A673 (cell line): ENCODE results near the gene PRKCA. TPM values are rescaled to one million over a fixed set of nuclear protein-coding genes. Genes with fewer than 3 reads are reported as not detected.

ENCODE experiments used
- BruUV-seq: library from RNA; stranded (reverse); fragments of 400-500 nt; replicated peaks from 2 replicates; lab custom pipeline; 2021; lab: Mats Ljungman, UMichigan
- CTCF ChIA-PET: fragments of 300-600 bp; sonication (Branson Sonifier 250); formaldehyde crosslinking; loops from one replicate; lab custom pipeline; 2022; ENCODE audit warnings: antibody characterized with exemption; lab: Charles Lee
- POLR2A ChIA-PET: fragments of 300-600 bp; sonication (Branson Sonifier 250); formaldehyde crosslinking; loops from one replicate; lab custom pipeline; 2022; ENCODE audit warnings: antibody characterized with exemption; ENCODE audit not compliant: low non-redundant PET; lab: Charles Lee
- DNase-seq: peaks from one replicate; pipeline ENCODE4 v3.0.0-alpha.2; 2015; ENCODE audit warnings: low spot score
- H3K27ac ChIP-seq: fragments of 200-600 bp; sonication (generic); 2 replicates; pipeline ENCODE4 v1.5.1; 2016; ENCODE audit warnings: mixed run types, low read depth, mild to moderate bottlenecking, mixed read lengths, antibody characterized with exemption, low read length; ENCODE audit not compliant: poor library complexity, severe bottlenecking
- H3K27me3 ChIP-seq: fragments of 200-600 bp; sonication (generic); replicated peaks from 2 replicates; pipeline ENCODE4 v1.6.1; 2017; ENCODE audit warnings: mixed run types, low read depth, mild to moderate bottlenecking, mixed read lengths, antibody characterized with exemption, low read length; ENCODE audit not compliant: insufficient read depth, poor library complexity
- H3K36me3 ChIP-seq: fragments of 200-600 bp; sonication (generic); 2 replicates; pipeline ENCODE4 v1.6.1; 2016; ENCODE audit warnings: mixed run types, mild to moderate bottlenecking, mixed read lengths, antibody characterized with exemption, low read length; ENCODE audit not compliant: insufficient read depth, poor library complexity, severe bottlenecking
- H3K4me1 ChIP-seq: fragments of 200-600 bp; sonication (generic); 2 replicates; pipeline ENCODE4 v1.6.1; 2017; ENCODE audit warnings: mixed run types, mild to moderate bottlenecking, mixed read lengths, antibody characterized with exemption, low read length; ENCODE audit not compliant: insufficient read depth, poor library complexity, severe bottlenecking
- H3K4me3 ChIP-seq: fragments of 200-600 bp; sonication (generic); 2 replicates; pipeline ENCODE4 v1.5.1; 2016; ENCODE audit warnings: low read depth, mixed run types, mild to moderate bottlenecking, mixed read lengths, low read length; ENCODE audit not compliant: poor library complexity, severe bottlenecking
- H3K9me3 ChIP-seq: fragments of 200-600 bp; sonication (generic); 2 replicates; pipeline ENCODE4 v1.6.1; 2016; ENCODE audit warnings: mixed run types, low read depth, mild to moderate bottlenecking, mixed read lengths, antibody characterized with exemption, low read length; ENCODE audit not compliant: poor library complexity, severe bottlenecking
- EZH2 ChIP-seq: fragments of 200-600 bp; sonication (generic); IDR thresholded peaks from 2 replicates; pipeline ENCODE4 v1.6.1; 2017; ENCODE audit warnings: borderline replicate concordance, low read depth, mild to moderate bottlenecking, mixed read lengths, antibody characterized with exemption, low read length; ENCODE audit not compliant: poor library complexity, severe bottlenecking
- intact Hi-C: fragments of 100-400 bp; cut with micrococcal nuclease; formaldehyde crosslinking; loops from one replicate; pipeline ENCODE4 v1.10.0; 2022; ENCODE audit not compliant: unreplicated experiment
- total RNA-seq: library from RNA; stranded (reverse); gene quantifications from 2 replicates; pipeline ENCODE4 v1.2.3, GENCODE V29; 2021
- TF ChIP-seq, protein P1 (sequence below): fragments of 300-800, 200-600 bp; sonication (generic); conservative IDR thresholded peaks from 2 replicates; pipeline ENCODE4 v1.5.1; 2017; ENCODE audit warnings: low read depth, mild to moderate bottlenecking, antibody characterized with exemption, low read length, moderate library complexity, mixed read lengths

The PRKCA gene
- total RNA-seq, 1 experiment from 2014 or later: 16.3 TPM

DNA sequence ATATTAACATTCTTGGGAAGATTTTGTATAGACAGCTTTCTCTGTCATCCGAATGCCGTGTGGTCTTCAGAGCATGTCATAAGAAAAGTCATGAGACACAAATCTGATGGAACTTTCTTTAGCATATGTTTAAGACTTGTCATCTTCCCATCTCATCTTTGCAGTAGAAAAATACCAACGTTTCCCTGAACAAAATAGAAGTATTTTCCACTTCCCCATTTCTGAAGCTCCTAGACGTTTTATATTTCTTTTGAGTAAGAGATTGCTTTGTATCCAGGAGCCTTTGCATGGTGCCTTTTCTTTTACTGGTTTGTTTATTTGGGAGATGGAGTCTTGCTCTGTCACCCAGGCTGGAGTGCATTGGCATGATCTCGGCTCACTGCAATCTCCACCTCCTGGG, 235.1 kb downstream of the PRKCA start:
- no peak for TF ChIP-seq EZH2
- TF ChIP-seq, protein P1, sequence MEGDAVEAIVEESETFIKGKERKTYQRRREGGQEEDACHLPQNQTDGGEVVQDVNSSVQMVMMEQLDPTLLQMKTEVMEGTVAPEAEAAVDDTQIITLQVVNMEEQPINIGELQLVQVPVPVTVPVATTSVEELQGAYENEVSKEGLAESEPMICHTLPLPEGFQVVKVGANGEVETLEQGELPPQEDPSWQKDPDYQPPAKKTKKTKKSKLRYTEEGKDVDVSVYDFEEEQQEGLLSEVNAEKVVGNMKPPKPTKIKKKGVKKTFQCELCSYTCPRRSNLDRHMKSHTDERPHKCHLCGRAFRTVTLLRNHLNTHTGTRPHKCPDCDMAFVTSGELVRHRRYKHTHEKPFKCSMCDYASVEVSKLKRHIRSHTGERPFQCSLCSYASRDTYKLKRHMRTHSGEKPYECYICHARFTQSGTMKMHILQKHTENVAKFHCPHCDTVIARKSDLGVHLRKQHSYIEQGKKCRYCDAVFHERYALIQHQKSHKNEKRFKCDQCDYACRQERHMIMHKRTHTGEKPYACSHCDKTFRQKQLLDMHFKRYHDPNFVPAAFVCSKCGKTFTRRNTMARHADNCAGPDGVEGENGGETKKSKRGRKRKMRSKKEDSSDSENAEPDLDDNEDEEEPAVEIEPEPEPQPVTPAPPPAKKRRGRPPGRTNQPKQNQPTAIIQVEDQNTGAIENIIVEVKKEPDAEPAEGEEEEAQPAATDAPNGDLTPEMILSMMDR: no peak
- DNase-seq: no peak
- Histone ChIP-seq H3K27me3 (no peaks in the 10 kb centered on the region), H3K27ac (no peak overlapping the region), H3K9me3 (no peaks in the 10 kb centered on the region), H3K4me1 (peaks cover 23% of the 10 kb centered on the region), H3K4me3 (no peak overlapping the region), H3K36me3 (no peaks in the 10 kb centered on the region)
- intact Hi-C loops: no loop called here
- POLR2A ChIA-PET: interaction anchor here (0.6 kb wide), 1 partner anchor 46 kb away, joined by 3 read pairs; no protein-coding TSS in a partner anchor
- CTCF ChIA-PET: no interaction called here
- BruUV-seq: no TSS peak

DNA sequence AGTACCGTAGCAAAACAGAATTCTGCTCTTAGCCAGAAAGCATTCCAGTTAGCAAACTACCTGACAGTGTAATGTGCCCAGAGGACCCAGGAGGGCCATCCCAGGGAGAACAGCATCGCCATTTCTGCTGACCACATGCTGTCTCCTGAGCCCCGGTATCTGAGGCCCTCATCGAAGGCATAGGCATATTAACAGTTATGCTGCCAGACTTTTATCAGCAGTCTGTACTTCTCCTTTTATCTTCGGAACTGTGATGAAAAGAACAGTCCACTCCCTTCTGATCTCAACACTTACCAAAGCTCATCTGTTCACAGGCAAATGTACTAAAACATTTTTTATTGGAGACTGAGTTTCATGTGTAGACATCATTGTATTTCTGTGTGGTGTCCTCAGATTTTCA, 236.4 kb downstream of the PRKCA start:
- no peak overlapping the region for H3K4me3 ChIP-seq
- H3K27me3 ChIP-seq: no peaks in the 10 kb centered on the region
- no peaks in the 10 kb centered on the region for H3K36me3 ChIP-seq
- ChIA-PET POLR2A (no interaction called here), CTCF (no interaction called here)
- no peaks in the 10 kb centered on the region for H3K9me3 ChIP-seq
- H3K27ac ChIP-seq: no peak overlapping the region
- no peak for DNase-seq
- intact Hi-C loops: no loop called here
- BruUV-seq: no TSS peak
- TF ChIP-seq EZH2: no peak
- TF ChIP-seq, protein P1: no peak
- H3K4me1 ChIP-seq: peaks cover 30% of the 10 kb centered on the region

DNA sequence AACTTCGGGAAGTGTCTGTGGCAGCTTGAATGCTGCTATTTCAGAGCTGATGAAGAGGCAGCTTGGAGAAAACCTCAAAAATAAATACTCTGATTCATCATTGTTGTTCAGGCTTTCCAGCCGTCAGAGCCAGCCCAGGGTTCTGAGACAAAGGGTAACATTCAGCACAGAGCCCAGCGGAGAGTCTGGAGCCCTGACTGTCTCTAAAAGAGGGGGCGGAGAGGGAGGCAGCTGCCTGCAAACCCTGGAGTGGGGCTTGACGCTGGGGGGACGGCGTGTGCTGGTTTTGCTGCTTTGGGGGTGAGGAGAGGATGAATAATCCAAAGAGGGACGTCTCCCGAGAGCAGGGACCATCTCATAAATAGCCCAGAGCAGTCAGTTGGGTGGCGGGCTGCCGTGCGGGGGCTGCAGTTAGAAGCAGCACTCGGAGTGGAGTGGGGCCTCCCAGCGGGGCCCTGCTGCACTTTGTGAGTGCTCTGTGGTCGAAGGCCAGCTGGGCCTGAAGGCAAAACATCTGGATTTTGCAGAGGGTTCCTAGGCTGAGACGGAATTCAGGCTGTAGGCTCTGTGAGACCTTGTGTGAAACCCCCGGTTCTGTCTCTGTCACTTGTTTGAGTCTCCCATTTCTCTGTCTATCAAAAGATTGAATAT, 237.8 kb downstream of the PRKCA start:
- H3K4me3 ChIP-seq: no peak overlapping the region
- H3K27ac ChIP-seq: no peak overlapping the region
- no peaks in the 10 kb centered on the region for H3K36me3 ChIP-seq
- peaks cover under 1% of the 10 kb centered on the region for H3K9me3 ChIP-seq
- ChIA-PET POLR2A (no interaction called here), CTCF (no interaction called here)
- TF ChIP-seq EZH2: no peak
- TF ChIP-seq, protein P1: no peak
- no TSS peak for BruUV-seq
- peaks cover 29% of the 10 kb centered on the region for H3K4me1 ChIP-seq
- no peak for DNase-seq
- intact Hi-C loops: loop anchor here (10.0 kb wide), 1 partner anchor 55 kb away; no protein-coding TSS in a partner anchor
- H3K27me3 ChIP-seq: no peaks in the 10 kb centered on the region
